Measurements from ENCODE around the gene WDR6. TPM values are rescaled to one million over a fixed set of nuclear protein-coding genes. Genes with fewer than 3 reads are reported as not detected.
A peak's percentile ranks its signal among the peaks of the same experiment; 100 is the strongest.

WDR6 gene
- total RNA-seq, 2 donors from 2014 or later = 128 to 223 TPM

GRCh38 chr3:49017971-49018706 lies 10.9 kb downstream of the WDR6 start, which contains the start of gene DALRD3:
Gene DALRD3, minus strand, starts transcription at chr3:49018580. Its CDS starts 16 bp downstream, at chr3:49018564.
- TF ChIP-seq POLR2A (IDR thresholded peaks at IDR 0.05) (peak; percentile 47), CTCF (IDR thresholded peaks at IDR 0.05) (peak in 1 of 4 experiments; percentile 1), POLR2AphosphoS5 (IDR thresholded peaks at IDR 0.05) (peak; percentile 66)
- H3K27me3 ChIP-seq (replicated peaks; ENCODE audit: insufficient read depth) = no peaks in the 10 kb centered on the region
- intact Hi-C loops (cut with DNase I) = no loop called here
- peak within 1 kb of the TSS; percentile 74 to 75 for H3K27ac ChIP-seq
- DNase-seq (ENCODE audit: low spot score) = peak; percentile 58
- 1% methylated on average over 35 of the region's 85 CpGs for WGBS
- H3K4me3 ChIP-seq = peak within 1 kb of the TSS; percentile 50 to 74
- H3K36me3 ChIP-seq = peaks cover 12 to 16% of the 10 kb centered on the region in 2 donors
- peaks cover 3% of the 10 kb centered on the region for H3K4me1 ChIP-seq (replicated peaks)
- no peaks in the 10 kb centered on the region for H3K9me3 ChIP-seq

- intact Hi-C loops (cut with DNase I) = no loop called here
- Histone ChIP-seq H3K36me3 (peaks cover 12 to 16% of the 10 kb centered on the region in 2 donors), H3K27me3 (replicated peaks; ENCODE audit: insufficient read depth) (no peaks in the 10 kb centered on the region), H3K4me3 (peak overlapping the region; percentile 50 to 74), H3K27ac (peak overlapping the region; percentile 74 to 75), H3K9me3 (no peaks in the 10 kb centered on the region), H3K4me1 (replicated peaks) (peaks cover 3% of the 10 kb centered on the region)
- DNase-seq (ENCODE audit: low spot score) = no peak
- TF ChIP-seq POLR2A (IDR thresholded peaks at IDR 0.05) (no peak), POLR2AphosphoS5 (IDR thresholded peaks at IDR 0.05) (no peak), CTCF (IDR thresholded peaks at IDR 0.05) (no peak)
- 3% methylated on average over 18 of the region's 18 CpGs for WGBS
Measured at GRCh38 chr3:49018707-49019006, 11.5 kb downstream of the WDR6 start.

GRCh38 chr3:49019941-49020329 lies 12.7 kb downstream of the WDR6 start:
- Histone ChIP-seq H3K27me3 (replicated peaks; ENCODE audit: insufficient read depth) (no peaks in the 10 kb centered on the region), H3K4me3 (peak overlapping the region; percentile 79 to 86), H3K9me3 (no peaks in the 10 kb centered on the region), H3K27ac (peak overlapping the region; percentile 99 to 100), H3K4me1 (replicated peaks) (peaks cover 3% of the 10 kb centered on the region), H3K36me3 (peaks cover 10 to 15% of the 10 kb centered on the region in 2 donors)
- no peak for DNase-seq (ENCODE audit: low spot score)
- TF ChIP-seq POLR2A (IDR thresholded peaks at IDR 0.05) = no peak
- no peak for TF ChIP-seq CTCF (IDR thresholded peaks at IDR 0.05)
- TF ChIP-seq POLR2AphosphoS5 (IDR thresholded peaks at IDR 0.05) = no peak
- WGBS = 36% methylated on average over 12 of the region's 12 CpGs
- intact Hi-C loops (cut with DNase I) = loop anchor here (5.0 kb wide), 1 partner anchor 72 kb away; the partner anchor contains the start of gene QRICH1

- Histone ChIP-seq H3K4me1 (replicated peaks) (peaks cover 3% of the 10 kb centered on the region), H3K36me3 (peaks cover 7 to 10% of the 10 kb centered on the region in 2 donors), H3K27me3 (replicated peaks; ENCODE audit: insufficient read depth) (no peaks in the 10 kb centered on the region), H3K9me3 (no peaks in the 10 kb centered on the region), H3K4me3 (peak overlapping the region; percentile 79 to 86), H3K27ac (peak overlapping the region; percentile 99 to 100)
- TF ChIP-seq POLR2A (IDR thresholded peaks at IDR 0.05) = no peak
- no peak for TF ChIP-seq POLR2AphosphoS5 (IDR thresholded peaks at IDR 0.05)
- TF ChIP-seq CTCF (IDR thresholded peaks at IDR 0.05) = no peak
- WGBS = 2% methylated on average over 35 of the region's 51 CpGs
- intact Hi-C loops (cut with DNase I) = loop anchor here (5.0 kb wide), 1 partner anchor 72 kb away; the partner anchor contains the start of gene QRICH1
- no peak for DNase-seq (ENCODE audit: low spot score)
Measured at GRCh38 chr3:49020330-49021212, 13.4 kb downstream of the WDR6 start.

All from prostate gland (tissue), 2 donors.